Measurements from ENCODE around the gene RANBP3. TPM values are rescaled to one million over a fixed set of nuclear protein-coding genes. Genes with fewer than 3 reads are reported as not detected.

Gene RANBP3
- polyA plus RNA-seq, 1 donor, result 45.6 TPM

DNA sequence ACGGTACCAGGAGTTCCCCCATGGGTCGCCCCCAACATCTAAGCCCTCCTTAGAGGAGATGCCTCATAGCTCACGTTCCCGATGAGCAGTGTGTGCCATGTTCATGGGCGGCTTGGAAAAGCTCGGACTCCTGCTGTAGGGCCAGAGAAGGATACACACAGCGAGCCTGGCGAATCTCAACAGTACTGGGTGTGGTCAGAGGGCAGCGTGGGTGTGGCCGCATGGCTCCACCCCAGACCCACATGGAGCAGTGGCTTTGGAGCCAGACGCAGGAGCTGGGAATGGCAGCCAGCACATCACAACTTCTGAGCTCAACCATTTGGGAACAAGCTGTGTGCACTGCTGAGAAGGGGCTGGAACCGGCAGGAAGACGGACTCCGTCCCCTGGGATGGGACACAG is 48.3 kb downstream of the RANBP3 start:
- no peak for DNase-seq (ENCODE audit: low read depth)

DNA sequence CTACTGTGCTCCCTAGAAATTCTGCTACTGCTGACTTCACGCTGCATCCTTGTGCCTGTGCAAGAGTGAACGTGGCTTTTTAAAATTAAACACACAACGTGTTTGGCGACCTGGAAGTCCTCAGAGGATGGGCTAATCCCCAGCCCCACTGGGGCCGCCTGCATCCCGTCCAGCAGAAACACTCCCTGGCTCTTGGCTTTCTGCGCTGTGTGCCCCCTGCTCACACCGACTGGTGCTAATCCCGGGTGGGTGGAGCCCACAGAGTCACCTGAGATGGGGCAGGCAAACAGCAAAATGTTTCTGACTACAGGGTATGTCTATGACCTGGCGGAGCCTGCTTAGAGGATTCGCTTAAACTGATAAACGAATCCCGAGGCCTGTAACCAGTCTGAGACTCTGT is 48.8 kb downstream of the RANBP3 start:
- no peak for DNase-seq (ENCODE audit: low read depth)

DNA sequence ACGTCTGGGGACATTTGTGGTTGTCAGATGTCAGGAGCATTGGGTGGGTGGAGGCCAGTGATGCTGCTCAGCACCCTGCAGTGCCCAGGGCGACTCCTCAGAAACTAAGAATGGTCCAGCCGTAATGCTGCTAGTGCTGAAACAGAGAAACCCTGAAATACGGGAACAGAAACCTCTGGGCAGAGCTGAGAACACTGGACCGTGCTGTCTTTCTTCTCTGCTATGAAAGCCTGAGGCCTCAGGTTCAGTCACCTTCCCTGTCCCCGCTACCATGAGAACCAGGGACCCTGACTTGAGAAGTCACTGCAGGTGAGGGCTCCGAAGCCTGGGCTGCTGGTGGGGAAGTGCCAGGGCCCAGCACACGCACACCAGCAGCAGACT is 50.5 kb downstream of the RANBP3 start:
- no peak for DNase-seq (ENCODE audit: low read depth)

DNA sequence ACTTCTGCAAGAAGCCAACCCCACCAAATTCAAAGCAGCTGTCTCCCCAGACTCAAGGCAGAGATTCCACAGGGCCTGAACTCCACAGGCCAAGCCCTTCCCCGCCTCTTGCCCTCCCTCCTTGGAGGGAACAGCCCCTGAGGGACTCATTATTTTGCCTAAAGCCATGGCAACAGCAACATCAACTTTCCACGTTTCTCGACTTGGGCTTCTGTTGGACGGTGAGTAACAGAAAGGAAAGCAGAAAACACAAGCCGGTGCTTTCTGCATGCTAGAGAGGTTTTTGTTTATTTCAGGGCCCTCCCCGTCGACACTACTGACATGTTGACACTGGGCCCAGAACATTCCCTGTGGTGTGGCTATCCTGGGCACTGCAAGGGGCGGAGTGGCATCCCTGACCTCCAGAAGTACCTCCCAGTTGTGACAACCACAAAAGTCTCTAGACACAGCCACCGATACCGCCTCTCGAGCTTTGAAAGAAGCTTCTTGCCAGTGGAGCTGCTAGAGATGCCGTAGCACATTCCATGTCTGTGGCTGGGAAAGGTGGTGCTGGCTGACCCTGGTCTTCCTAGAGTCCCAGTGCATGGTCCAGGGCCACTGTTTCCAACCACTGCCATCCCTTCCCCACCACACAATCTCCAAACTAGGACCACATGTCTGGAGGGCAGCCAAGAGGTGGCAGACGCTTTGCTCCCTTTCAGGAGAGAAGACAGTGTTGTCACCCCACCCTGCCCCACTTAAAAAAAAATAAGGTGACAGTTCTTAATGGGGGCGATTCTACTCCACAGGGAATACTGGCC is 51.1 kb downstream of the RANBP3 start:
- DNase-seq (ENCODE audit: low read depth), result peak; percentile 79

DNA sequence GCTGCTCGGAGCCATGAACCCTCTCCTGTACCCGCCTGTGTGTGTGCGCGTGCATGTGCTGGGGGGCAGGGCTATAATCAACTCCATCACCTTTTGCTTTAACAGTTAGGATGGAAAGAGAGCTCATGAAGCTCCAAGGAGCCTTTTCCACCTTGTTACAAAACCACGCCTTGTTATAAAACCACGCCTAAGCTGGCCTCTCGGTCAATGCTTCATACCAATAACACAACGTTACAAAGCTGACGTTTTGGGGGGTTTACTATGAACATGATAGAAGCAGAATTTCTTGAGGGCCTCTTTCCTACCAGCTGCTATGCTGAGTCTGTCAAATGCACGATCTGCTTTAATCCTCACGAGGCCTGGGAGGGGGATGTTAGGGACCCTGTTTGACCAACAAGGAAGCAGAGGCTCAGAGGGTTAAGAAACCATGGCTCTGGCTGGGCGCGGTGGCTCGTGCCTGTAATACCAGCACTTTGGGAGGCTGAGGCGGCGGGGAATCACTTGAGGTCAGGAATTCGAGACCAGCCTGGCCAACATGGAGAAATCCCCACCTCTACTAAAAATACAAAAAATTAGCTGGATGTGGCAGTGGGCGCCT is 52.0 kb downstream of the RANBP3 start:
- DNase-seq (ENCODE audit: low read depth), result no peak

- no peak for DNase-seq (ENCODE audit: low read depth)
Measured at GRCh38 chr19:5923356-5923755, 54.6 kb downstream of the RANBP3 start.

- no peak for DNase-seq (ENCODE audit: low read depth)
Measured at GRCh38 chr19:5922161-5922545, 55.8 kb downstream of the RANBP3 start.

DNA sequence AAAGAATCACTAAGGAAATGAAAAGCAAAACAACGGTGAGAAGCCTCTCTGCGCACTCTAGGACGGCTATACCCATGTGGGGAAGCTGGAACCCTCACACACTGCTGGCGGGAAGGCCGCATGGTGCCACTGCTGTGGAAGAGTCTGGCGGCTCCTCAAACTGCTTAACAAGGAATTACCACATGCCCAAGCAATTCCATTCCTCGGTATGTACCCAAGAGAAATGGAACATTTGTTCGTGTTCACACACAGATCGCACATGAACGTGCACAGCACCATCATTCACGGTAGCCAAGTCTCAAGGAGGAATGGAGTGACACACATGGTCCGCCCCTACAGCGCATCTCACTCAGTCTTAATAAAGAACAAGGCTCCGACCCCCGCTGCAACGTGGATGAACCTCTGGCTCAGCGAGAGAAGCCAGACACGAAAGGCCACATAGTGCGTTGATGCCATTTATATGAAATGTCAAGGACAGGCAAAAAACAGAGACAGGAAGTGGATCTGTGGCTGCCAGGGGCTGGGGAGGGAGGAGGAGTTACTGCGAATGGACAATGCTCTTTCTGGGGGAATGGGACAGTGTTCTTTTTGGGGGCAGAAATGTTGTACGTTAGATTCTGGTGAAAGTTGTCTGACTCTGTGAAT is 56.3 kb downstream of the RANBP3 start:
- no peak for DNase-seq (ENCODE audit: low read depth)

GRCh38 chr19:5918463-5919079 is 59.4 kb downstream of the RANBP3 start:
- DNase-seq (ENCODE audit: low read depth), result no peak

GRCh38 chr19:5917431-5918107 is 60.4 kb downstream of the RANBP3 start:
- no peak for DNase-seq (ENCODE audit: low read depth)

GRCh38 chr19:5916181-5916708 is 61.7 kb downstream of the RANBP3 start:
- peak; percentile 35 for DNase-seq (ENCODE audit: low read depth)

DNA sequence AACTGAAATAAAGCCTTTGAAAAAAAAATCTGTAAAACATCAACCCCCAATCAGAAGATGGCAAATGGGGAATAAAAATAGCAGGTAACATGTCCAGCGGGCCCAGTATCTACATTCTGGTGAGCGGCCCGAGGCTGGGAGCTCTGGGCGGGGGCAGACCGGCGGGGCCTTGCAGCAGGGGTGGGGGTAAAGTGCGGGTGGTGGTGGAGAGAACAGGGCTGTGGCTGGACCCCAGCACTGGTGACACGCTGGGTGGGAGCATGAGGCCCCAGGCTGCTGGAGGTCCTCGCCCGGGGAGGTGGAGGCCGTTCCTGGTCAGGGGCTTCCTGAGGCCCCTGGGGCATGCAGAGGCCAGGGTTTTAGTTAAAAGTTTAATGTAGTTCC is 62.2 kb downstream of the RANBP3 start:
- no peak for DNase-seq (ENCODE audit: low read depth)

GRCh38 chr19:5914946-5915781 is 62.8 kb downstream of the RANBP3 start:
- DNase-seq (ENCODE audit: low read depth), result no peak

DNA sequence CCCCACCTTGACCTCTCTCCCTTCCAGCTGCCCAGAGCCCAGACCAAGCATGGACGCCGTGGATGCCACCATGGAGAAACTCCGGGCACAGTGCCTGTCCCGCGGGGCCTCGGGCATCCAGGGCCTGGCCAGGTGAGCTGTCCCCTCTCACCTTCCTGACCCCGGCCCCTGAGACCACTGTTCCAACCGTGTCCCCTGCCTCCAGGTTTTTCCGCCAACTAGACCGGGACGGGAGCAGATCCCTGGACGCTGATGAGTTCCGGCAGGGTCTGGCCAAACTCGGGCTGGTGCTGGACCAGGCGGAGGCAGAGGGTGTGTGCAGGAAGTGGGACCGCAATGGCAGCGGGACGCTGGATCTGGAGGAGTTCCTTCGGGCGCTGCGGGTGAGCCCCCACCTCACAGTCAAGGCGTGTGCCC is 63.6 kb downstream of the RANBP3 start:
- no peak for DNase-seq (ENCODE audit: low read depth)

- no peak for DNase-seq (ENCODE audit: low read depth)
Measured at GRCh38 chr19:5913739-5914357, 64.1 kb downstream of the RANBP3 start, which contains the start of gene CAPS. Gene CAPS, plus strand, starts transcription at chr19:5914254. Its CDS starts 153 bp downstream, at chr19:5914407.

GRCh38 chr19:5911366-5911765 is 66.6 kb downstream of the RANBP3 start:
- DNase-seq (ENCODE audit: low read depth), result no peak

DNA sequence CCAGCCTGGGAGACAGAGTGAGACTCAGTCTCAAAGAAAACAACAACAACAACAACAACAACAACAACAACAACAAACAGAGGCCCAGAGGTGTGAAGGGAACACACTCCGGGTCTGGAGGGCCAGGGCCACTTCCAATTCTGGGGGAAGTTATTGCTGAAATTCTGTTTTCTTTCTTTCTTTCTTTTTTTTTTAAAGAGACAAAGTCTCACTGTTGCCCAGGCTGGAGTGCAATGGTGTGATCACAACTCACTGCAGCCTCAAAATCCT is 67.4 kb downstream of the RANBP3 start:
- no peak for DNase-seq (ENCODE audit: low read depth)

- no peak for DNase-seq (ENCODE audit: low read depth)
Measured at GRCh38 chr19:5908773-5909442, 69.0 kb downstream of the RANBP3 start.

DNA sequence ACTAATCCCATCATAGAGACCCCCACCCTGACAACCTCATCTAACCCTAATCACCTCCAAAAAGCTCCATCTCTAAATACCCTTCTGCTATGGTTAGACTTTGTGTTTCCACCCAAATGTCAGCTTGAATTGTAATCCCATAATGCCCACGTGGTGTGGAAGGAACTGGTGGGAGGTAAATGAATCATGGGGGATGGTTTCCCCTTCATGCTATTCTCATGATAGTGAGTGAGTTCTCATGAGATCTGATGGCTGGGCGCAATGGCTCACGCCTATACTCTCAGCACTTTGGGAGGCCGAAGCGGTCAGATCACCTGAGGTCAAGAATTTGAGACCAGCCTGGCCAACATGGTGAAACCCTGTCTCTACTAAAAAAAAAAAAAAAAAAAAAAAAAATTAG is 70.7 kb downstream of the RANBP3 start:
- no peak for DNase-seq (ENCODE audit: low read depth)
